Cerebellar nuclear complex (tissue), 1 donor: ENCODE results near the gene GPR142.

ENCODE experiments used
- DNase-seq, 2 experiments: peaks; one replicate each; lab custom pipeline; 2025; lab: John Stamatoyannopoulos, UW

GPR142 gene, protein sequence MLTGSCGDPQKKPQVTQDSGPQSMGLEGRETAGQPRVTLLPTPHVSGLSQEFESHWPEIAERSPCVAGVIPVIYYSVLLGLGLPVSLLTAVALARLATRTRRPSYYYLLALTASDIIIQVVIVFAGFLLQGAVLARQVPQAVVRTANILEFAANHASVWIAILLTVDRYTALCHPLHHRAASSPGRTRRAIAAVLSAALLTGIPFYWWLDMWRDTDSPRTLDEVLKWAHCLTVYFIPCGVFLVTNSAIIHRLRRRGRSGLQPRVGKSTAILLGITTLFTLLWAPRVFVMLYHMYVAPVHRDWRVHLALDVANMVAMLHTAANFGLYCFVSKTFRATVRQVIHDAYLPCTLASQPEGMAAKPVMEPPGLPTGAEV

DNA sequence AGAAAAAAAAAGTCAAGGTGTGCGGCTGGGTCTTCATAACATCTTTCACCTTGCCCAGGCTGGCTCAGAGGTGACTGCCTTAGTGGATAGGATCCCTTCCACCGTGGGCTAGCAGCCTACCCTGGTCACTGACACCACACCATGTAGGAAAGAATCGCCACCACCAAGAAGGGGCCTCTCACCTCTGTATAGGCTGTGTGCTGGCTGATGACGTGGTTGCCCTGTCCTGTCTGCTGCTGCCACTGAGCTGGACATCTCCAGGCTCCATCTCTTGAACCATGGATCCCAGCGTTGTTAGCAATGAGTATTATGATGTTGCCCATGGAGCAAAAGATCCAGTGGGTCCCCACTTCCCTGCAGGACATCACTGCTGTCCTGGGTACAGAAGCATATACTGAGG is at the start of gene GPR142:
Gene GPR142, plus strand, starts transcription at position 301 of the 400 bp plus-strand sequence. CDS start 2,035 bp downstream, outside the sequence.
- DNase-seq, result no peak

DNA sequence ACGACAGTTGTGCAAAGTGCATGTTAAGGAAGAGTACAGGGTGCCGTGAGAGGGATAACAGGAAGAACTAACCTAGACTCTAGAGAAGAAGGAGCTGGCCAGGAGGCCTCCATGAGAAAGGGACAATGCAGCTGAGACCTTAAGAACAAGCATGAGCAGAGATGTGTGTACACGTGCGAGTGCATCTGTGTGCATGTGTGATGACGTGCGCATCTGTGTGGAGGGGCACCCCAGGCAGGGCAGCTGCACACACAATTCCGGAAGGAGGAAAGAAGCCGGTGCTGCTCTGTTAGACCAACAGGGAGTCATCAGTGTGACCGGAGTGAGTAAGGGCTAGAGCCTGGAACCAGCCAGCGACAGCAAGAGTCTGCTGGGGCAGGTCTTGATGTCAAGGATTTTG is 48.9 kb upstream of the GPR142 start:
- DNase-seq, result no peak

DNA sequence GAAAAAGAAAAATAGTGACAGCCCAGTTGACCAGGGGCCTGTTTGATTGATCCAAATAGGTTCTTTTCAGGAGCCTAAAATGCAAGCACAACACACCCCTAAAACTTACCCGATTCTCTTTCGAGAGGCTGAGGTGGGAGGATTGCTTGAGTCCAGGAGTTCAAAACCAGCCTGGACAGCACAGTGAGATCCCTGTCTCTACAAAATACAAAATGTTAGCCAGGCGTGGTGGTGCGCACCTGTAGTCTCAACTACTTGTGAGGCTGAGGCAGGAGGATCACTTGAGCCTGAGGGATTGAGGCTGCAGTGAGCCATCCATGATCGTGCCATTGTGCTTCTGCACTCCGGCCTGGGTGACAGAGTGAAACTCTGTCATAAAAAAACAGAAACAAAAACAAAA is 42.8 kb upstream of the GPR142 start:
- DNase-seq, result no peak

- no peak for DNase-seq
Measured at GRCh38 chr17:74325376-74325742, 41.9 kb upstream of the GPR142 start.

DNA sequence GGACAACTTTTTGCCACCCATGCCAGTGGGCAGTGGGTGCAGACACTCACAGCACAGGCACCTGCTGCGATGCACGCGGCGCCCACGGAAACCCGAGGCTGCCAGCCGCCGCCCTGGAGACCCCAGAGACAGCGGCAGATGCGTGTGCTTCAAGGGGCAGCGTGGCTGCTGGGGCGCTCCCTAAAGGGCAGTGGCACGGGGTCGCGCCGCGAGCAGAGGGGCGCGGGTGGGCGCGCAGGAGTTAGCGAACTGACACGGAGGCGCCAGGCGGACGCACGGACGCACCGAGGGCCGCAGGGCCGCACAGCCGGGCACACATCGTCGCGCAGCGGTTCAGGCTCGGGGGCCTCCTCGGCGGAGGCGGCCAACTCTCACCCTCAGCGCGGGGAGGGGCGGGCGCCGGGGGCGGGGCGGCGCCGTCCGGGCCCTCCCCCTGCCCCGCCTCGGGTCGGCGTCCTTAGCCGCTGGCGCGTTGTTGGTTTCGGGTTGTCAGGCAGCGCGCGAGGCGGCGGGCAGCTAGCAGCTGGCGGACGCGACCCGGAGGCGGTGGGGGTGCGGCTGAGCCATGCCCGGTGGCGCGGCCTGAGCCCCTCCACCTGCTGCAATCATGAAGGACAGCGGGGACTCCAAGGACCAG is 41.4 kb upstream of the GPR142 start, which contains the start of gene KIF19:
Gene KIF19, plus strand, starts transcription at position 484 of the 637 bp plus-strand sequence. Its CDS starts 124 bp downstream, at position 608.
- no peak for DNase-seq

GRCh38 chr17:74326506-74326905 is 40.8 kb upstream of the GPR142 start:
- DNase-seq, result no peak

DNA sequence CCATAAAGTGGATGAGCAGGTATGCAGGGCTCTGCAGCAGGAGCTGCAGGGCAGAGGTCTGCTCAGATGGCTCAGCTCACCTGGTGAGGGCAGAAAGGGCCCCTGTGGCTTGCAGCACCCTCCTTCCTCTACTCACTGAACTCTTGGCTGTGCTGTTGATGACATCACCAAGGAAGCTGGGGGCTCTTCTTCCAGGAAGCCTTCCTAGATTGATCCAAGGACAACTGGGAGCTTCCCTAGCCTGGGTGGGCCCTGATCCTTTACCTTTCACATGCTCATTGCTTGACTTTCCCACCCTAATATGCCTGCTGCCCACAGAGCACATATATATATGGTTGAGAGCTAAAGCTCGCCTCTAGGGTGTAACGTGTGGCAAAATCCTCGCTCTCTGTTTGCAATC is 38.8 kb upstream of the GPR142 start:
- DNase-seq, result no peak

GRCh38 chr17:74329378-74329777 is 37.9 kb upstream of the GPR142 start:
- no peak for DNase-seq

DNA sequence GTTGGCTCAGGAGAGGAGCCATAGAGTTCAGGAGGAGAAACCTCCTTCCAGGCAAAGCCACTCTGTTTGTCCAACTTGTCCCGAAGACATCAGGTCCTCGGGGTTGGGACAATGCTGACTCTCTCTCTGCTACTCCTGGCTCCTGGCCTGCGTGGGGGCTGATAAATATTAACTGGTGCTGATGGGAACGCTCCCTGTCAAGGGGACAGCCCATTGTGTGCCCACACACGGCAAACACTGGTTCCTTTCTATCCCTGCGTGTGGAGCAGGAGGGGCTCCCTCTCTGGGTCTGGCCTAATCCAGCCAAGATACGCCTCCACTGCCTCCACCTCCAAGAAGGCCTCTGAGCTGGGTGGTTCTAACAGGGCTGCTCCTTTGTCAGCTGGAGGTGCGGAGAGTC is 36.9 kb upstream of the GPR142 start:
- DNase-seq, result no peak

DNA sequence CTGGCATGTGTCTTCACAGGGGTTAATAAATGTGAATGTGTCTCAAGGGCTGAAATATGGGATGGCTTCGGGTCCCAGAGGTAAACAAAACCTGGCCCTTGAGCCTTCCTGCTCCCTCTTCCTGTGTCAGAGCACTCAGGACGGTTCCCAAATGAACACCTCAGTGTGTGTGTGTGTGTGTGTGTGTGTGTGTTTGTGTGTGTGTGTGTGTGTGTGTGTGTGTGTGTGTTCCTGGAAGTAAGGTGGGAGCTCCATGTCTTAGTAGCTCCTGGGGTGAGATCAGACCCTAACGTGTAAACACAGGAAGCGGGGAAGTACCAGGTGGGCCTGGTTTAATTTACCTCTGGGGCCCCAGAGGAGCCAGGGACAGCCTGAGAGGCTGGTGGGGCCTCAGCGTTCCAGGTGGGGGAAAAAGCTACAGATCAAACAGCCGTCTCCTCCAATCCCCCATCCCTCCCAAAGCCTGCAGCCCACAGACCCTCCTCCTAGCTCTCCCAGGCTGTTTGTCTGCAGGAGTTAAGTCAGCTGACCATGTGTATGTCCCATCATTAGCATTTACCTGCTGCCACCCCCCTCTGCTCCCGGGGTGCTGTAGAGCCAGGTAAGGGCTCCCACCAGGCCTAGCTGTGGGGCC is 35.2 kb upstream of the GPR142 start:
- no peak for DNase-seq

- DNase-seq, result no peak
Measured at GRCh38 chr17:74332763-74333283, 34.5 kb upstream of the GPR142 start.

- DNase-seq, result no peak
Measured at GRCh38 chr17:74334393-74335039, 32.8 kb upstream of the GPR142 start.

- no peak for DNase-seq
Measured at GRCh38 chr17:74335529-74336062, 31.7 kb upstream of the GPR142 start.

DNA sequence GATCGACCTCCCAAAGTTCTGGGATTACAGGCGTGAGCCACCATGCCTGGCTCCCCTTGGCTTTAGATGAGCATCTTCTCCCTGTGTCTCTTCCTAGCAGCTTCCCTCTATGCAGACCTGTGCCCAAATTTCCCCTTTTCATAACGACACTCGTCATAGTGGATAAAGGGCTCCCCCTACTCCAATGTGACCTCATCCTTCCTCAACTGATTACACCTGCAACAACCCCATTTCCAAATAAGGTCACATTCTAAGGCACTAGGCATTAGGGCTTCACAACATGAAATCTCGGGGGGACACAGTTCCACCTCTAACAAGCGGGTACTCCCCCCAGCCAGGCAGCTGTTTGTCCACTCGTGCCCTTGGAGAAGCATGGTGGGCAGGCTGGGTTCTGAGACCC is 31.0 kb upstream of the GPR142 start:
- no peak for DNase-seq

- no peak for DNase-seq
Measured at GRCh38 chr17:74337834-74338500, 29.3 kb upstream of the GPR142 start.

DNA sequence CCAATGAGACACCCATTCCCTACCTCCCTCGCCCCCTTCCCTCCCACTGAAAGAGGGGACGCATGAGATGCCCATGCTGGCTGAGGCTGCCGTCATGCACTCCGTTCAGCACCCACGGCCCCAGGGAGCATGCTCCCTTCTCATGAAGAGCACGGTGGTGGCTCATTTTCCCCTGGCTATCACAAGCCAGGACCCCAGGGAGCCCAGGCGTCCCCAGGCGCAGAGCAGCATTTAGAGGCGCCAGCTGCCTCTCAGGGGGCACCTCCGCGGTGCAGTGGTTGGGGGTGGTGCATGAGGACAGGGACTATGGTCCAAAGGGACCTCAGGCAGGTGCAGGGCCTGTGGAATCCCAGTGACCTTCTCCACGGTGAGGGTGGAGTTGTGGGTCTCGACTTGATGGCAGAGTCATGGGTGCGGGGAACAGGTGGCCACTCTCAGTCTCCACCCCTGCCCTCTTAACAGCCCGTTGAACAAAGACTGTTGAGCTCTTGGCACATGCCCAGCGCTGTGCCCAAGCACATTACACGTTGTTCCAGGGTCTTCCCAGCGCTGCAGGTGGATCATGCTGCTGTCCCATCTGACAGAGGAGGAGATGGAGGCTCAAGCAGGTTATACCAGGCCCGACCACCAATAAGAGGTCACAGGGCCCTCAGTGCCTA is 27.6 kb upstream of the GPR142 start:
- DNase-seq, result no peak

DNA sequence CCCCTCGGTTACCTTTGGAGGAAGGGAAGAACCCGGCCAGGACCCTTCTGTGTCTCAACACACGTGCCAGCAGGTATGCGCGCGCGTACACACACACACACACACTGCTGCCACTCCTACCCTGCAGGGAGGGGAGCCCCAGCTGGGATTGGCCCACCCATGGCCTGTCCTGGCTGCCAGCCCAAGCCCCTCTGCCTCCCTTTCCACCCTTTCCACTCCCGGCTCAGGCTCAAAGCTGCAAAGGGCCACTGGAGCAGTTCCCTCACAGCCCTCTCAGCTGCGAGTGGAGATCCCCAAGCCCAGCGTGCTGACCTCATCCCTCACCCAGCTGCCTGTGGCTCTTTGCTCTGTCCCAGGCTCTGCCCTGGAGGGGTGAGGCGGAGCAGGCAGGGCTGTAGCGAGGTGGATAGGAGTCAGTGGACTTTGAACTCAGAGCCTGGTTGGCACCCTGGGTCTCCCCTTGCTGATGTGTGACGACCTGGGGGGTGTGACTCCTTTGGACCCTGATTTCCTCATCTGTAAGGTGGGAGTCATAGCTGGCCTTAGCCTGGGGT is 26.8 kb upstream of the GPR142 start:
- DNase-seq, result no peak

DNA sequence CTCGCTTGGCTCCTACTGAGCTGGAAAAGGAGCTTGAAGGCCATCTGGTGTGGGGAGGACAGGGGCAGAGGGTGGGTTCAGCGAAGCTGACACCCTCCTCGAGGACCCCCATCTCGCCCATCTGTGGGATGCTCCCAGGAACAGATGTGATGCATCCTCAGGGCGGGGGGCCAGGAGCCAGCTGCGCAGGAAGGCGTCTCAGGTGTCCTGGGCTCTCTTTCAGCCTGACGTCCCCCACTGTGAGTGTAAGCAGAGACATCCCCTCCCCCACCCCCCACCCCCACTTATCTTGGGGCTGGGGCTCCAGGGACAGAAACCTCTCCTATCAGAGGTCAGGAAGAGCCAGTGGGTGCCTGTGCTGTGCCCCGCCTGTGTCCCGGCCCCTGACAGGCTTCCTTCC is 25.1 kb upstream of the GPR142 start:
- no peak for DNase-seq

GRCh38 chr17:74343121-74343520 is 24.2 kb upstream of the GPR142 start:
- DNase-seq, result no peak

DNA sequence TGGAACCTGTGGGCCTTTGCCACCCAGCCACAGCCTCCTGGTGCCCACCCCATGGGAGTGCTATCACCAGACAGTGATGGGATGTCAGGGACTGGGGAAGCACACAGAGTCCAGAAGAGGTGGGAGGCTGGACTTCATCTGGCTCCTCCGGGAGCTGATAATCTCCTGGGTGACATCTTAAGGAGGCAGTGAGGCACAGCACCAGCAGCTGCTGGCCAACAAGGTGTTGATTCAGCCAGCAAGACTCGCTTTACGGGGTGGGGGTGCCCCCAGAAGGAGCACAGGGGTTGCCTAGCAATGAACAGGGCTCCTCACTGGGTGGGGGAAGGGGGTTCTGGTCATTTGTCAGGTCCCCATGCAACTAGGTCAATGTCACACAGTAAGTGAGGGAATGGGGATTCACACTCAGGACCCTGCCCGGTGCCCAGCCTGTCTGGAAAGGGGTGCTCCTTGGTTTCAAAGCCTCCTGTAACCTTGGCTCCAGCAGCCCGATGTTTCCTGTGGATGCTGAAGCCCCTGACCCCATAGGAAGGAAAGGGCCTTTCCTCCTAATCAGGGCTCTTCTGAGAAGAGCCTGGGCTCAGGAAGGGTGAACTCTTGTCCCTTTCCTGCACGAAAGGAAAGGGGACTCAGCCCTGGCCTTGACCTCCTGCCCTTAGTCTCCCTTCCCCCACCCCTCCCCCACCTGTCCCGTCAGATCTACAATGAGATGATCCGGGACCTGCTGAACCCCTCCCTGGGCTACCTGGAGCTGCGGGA is 23.6 kb upstream of the GPR142 start:
- no peak for DNase-seq
